ENCODE results near the gene ACSL5. TPM values are rescaled to one million over a fixed set of nuclear protein-coding genes. Genes with fewer than 3 reads are reported as not detected.

The ACSL5 gene
- total RNA-seq, 1 experiment from 2014 or later: not detected

DNA sequence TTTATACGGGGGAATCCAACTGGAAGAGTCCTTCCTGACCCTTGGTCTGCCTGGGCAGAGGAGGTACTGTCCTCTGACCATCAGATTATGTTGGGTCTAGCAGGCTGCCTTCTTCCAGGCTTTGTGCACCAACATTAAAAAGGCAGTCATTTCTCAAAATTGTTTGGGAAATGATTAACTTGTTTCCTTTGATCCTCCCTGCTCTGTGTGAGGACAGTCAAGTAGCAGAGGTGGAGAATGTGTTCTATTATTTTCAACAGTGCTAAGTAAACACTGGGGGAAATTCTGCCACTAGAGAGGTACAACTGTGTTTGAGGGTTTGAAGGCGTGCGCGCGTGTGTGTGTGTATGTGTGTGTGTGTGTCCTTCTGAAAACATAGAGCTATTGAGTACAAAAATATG is 20.6 kb downstream of the ACSL5 start:
- no peak overlapping the region for H4K8ac ChIP-seq (replicated peaks; ENCODE audit: insufficient read length, low read depth, low read length)
- Mint-ChIP-seq H3K27me3 (ENCODE audit: low read depth) (no peaks in the 10 kb centered on the region), H3K27ac (no peak overlapping the region), H3K9me3 (no peaks in the 10 kb centered on the region), H3K4me1 (0 out of 4 replicates have a peak, but pooled peaks cover 0 to under 1% of the 10 kb centered on the region in 2 experiments), H3K4me3 (no peak overlapping the region), H3K36me3 (ENCODE audit: insufficient read depth in 1 of 3, low read depth in 3 of 3) (no peaks in the 10 kb centered on the region)
- H3K27ac ChIP-seq (ENCODE audit: insufficient read length, low read depth, low read length): no peak overlapping the region
- no peak overlapping the region for H3K4me2 ChIP-seq (ENCODE audit: insufficient read depth, insufficient read length, low read length)
- no peak overlapping the region for H4K5ac ChIP-seq (ENCODE audit: insufficient read length, low read depth, low read length)
- no peak overlapping the region for H3K4ac ChIP-seq (ENCODE audit: low read depth, low read length)
- no peak overlapping the region for H4K91ac ChIP-seq (ENCODE audit: insufficient read length, low read depth, low read length)
- H3K4me1 ChIP-seq (ENCODE audit: insufficient read depth, low read length): no peaks in the 10 kb centered on the region
- H2BK20ac ChIP-seq (ENCODE audit: low read depth, low read length, poor library complexity, severe bottlenecking): no peak overlapping the region
- no peak overlapping the region for H2BK12ac ChIP-seq (ENCODE audit: insufficient read length, low read depth, low read length)
- H3K18ac ChIP-seq (ENCODE audit: insufficient read length, low read depth, low read length): no peak overlapping the region
- no peaks in the 10 kb centered on the region for H3K79me2 ChIP-seq (ENCODE audit: insufficient read depth, low read length)
- no peak overlapping the region for H3K56ac ChIP-seq (ENCODE audit: insufficient read length, low read depth, low read length)
- H2AK5ac ChIP-seq (ENCODE audit: insufficient read length, low read length): no peak overlapping the region
- no peak for TF ChIP-seq CTCF (conservative IDR thresholded peaks at IDR 0.05)
- H3K27me3 ChIP-seq (ENCODE audit: insufficient read depth, low read length): no peaks in the 10 kb centered on the region
- H3K9me3 ChIP-seq (ENCODE audit: control insufficient read depth, low read depth, low read length): no peaks in the 10 kb centered on the region
- no peak overlapping the region for H3K14ac ChIP-seq (ENCODE audit: insufficient read depth, low read length)
- H3K79me1 ChIP-seq (ENCODE audit: insufficient read depth, low read depth, low read length, poor library complexity, severe bottlenecking): no peaks in the 10 kb centered on the region
- WGBS (ENCODE audit: extremely low coverage, insufficient read length, low lambda C conversion rate): no CpG with 5 or more reads among the region's 5 CpGs
- no peaks in the 10 kb centered on the region for H3K23me2 ChIP-seq (ENCODE audit: insufficient read length, low read depth, low read length, poor library complexity, severe bottlenecking)
- no peak overlapping the region for H2BK120ac ChIP-seq (ENCODE audit: low read depth, low read length, poor library complexity, severe bottlenecking)
- DNase-seq: no peak
- no peak overlapping the region for H2BK15ac ChIP-seq (ENCODE audit: low read depth, low read length)
- H3K23ac ChIP-seq (ENCODE audit: insufficient read length, low read depth, low read length): no peak overlapping the region
- no peaks in the 10 kb centered on the region for H4K20me1 ChIP-seq (ENCODE audit: control insufficient read depth, insufficient read depth, insufficient read length)
- no peak overlapping the region for H2AFZ ChIP-seq (ENCODE audit: low read length)
- no peak overlapping the region for H3K9ac ChIP-seq (ENCODE audit: extremely low read depth, insufficient read length, low read length)
- no peak overlapping the region for H2BK5ac ChIP-seq (ENCODE audit: insufficient read length, low read length)
- no peak overlapping the region for H3T11ph ChIP-seq (ENCODE audit: low read length)

Data from H9 (cell line).